ENCODE results near the gene MAPRE2.

MAPRE2 gene

GRCh38 chr18:35030277-35030989, 10.8 kb upstream of the MAPRE2 start:
- TF ChIP-seq CTCF (IDR thresholded peaks at IDR 0.05; ENCODE audit: insufficient read depth, low read depth, low read length, missing control alignments), result no peak
- H3K4me3 ChIP-seq (ENCODE audit: low read depth, low read length), result peak overlapping the region; percentile 37
- DNase-seq (ENCODE audit: low read depth), result peak; percentile 40

- H3K4me3 ChIP-seq (ENCODE audit: low read depth, low read length), result no peak overlapping the region
- no peak for DNase-seq (ENCODE audit: low read depth)
- no peak for TF ChIP-seq CTCF (IDR thresholded peaks at IDR 0.05; ENCODE audit: insufficient read depth, low read depth, low read length, missing control alignments)
Measured at GRCh38 chr18:35032113-35032512, 9.1 kb upstream of the MAPRE2 start.

DNA sequence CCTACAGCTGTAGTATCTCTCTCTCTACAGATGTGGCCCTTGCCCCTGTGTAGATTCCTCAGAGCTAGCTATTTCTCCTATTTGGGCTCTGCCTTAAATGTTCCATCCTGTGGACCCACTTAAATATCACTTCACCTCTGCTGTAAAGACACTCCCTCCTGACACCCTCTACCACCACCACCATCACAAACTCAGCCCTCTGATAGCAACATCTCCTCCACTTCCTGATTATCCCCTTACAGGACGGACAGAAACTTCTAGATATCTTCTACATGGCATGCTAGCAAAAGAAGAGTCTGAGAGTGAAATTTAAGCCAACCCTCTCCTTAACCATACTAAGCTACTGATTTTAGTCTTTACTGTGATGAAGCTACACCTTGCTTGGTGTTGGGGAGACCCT, 3.2 kb upstream of the MAPRE2 start:
- no peak for TF ChIP-seq CTCF (IDR thresholded peaks at IDR 0.05; ENCODE audit: insufficient read depth, low read depth, low read length, missing control alignments)
- no peak overlapping the region for H3K4me3 ChIP-seq (ENCODE audit: low read depth, low read length)
- no peak for DNase-seq (ENCODE audit: low read depth)

GRCh38 chr18:35038881-35039491, 2.2 kb upstream of the MAPRE2 start:
- no peak overlapping the region for H3K4me3 ChIP-seq (ENCODE audit: low read depth, low read length)
- DNase-seq (ENCODE audit: low read depth), result peak; percentile 44
- no peak for TF ChIP-seq CTCF (IDR thresholded peaks at IDR 0.05; ENCODE audit: insufficient read depth, low read depth, low read length, missing control alignments)

DNA sequence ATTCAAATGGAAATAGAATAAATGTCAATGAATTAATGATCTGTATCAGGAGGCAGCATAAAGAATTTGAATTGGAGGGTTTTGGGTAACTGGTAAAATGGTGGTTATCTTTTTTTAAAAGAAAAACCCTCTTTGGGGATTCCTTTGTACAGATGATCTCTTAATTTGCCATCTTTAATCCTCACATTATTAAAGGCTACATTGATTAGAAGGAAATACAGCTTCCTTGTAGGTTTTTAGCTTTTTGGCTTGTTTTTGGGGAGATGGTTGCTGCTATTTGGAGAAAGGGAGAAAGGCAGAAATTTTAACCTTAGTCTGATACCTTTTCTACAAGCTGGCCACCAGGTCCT, 600 bp upstream of the MAPRE2 start:
- no peak for TF ChIP-seq CTCF (IDR thresholded peaks at IDR 0.05; ENCODE audit: insufficient read depth, low read depth, low read length, missing control alignments)
- H3K4me3 ChIP-seq (ENCODE audit: low read depth, low read length), result peak overlapping the region; percentile 71
- DNase-seq (ENCODE audit: low read depth), result no peak

GRCh38 chr18:35041815-35042387, 688 bp downstream of the MAPRE2 start:
- DNase-seq (ENCODE audit: low read depth), result peak; percentile 25
- H3K4me3 ChIP-seq (ENCODE audit: low read depth, low read length), result peak overlapping the region; percentile 71
- TF ChIP-seq CTCF (IDR thresholded peaks at IDR 0.05; ENCODE audit: insufficient read depth, low read depth, low read length, missing control alignments), result no peak

Data from GM12865 (cell line).